NCI-H1092 (cell line): ENCODE measurements around the gene TLE4.
"Not testable (repeated sequence)": the region's sequence is repeated elsewhere in the genome, so short reads cannot be mapped to it uniquely, and the experiment has no call there.

Experiments
- DNase-seq: peaks from one replicate; lab custom pipeline; 2025; lab: John Stamatoyannopoulos, UW

Gene TLE4

GRCh38 chr9:79571309-79572031 lies at the start of gene TLE4:
Gene TLE4 (plus strand): TSS chr9:79571965. CDS start chr9:79572791, 826 bp downstream.
- peak; percentile 99 for DNase-seq

DNA sequence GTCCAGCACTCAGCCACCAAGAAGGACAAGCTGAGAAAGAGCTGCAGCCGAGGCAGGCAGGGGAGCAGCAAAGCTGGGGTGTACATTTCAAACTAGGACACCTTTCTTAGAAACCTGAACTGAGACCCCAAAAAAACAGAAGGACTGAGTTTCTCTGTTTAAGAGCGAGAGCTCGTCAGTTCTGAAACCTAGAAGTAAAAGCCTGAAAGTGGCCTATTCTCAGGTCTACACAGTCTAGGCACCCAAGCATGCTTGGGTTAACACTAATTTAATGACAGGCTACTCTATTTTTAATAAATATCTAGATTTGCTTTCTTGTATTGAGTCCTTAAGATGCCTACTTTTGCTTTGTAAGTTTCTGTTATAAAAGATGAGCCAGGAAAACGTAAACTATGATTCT lies 49.0 kb upstream of the TLE4 start:
- no peak for DNase-seq

DNA sequence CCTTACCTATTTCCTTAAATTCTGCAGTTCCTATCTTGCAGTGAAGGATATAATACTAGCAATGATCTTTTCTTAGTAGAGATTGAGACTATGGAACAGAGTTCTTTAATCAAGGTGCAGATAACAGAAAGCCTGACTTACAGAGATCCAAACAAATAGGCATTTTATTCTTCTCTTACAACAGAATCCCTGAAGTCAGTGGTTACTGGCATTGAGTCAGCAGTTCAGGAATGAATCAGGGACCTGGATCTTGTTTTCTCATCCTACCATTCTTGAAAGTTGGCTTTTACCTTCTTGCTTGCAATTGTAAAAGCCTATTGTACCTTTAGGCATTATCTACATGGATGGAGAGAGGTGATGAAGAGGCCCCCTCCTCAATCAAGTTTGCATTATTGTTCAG lies 47.5 kb upstream of the TLE4 start:
- DNase-seq, result no peak

- DNase-seq, result no peak
These were observed 45.6 kb upstream of the TLE4 start for GRCh38 chr9:79526149-79526672.

- no peak for DNase-seq
These were observed 36.2 kb upstream of the TLE4 start for GRCh38 chr9:79535534-79535933.

GRCh38 chr9:79537838-79538237 lies 33.9 kb upstream of the TLE4 start:
- no peak for DNase-seq

GRCh38 chr9:79542735-79543620 lies 28.8 kb upstream of the TLE4 start:
- peak; percentile 51 for DNase-seq

DNA sequence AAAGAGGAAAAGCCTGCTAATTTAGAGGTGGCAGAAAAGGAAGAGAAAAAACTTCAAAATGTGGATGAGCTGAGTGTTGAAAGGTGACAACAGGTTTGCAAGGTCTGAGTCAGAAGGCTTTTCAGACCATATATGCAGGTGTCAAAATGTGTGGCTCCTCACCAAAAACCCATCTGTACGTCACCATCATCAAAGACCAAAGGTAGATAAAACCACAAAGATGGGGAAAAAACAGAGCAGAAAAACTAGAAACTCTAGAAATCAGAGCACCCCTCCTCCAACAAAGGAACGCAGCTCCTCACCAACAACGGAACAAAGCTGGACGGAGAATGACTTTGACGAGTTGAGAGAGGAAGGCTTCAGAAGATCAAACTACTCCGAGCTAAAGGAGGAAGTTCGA lies 27.4 kb upstream of the TLE4 start:
- not testable (repeated sequence) for DNase-seq

GRCh38 chr9:79551586-79551985 lies 20.2 kb upstream of the TLE4 start:
- DNase-seq, result no peak

DNA sequence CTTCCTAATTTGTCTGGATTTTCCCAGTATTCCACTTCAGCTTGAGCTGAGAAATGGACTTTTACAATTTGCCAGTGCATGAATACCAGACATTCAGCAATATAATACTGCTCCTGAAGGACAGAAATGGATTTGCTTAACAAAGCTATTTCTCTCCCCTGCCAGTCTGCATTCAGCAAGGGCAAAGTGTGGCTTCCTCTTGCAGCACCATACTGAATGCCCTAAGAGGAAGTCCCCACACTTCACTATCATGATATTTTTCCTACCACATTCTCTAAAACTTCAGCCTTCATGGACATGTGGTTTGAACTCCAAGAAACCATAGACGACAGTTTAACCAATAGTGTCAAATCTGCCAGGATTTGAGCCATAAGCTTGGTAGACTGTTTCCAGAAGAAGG lies 19.8 kb upstream of the TLE4 start:
- DNase-seq, result no peak

GRCh38 chr9:79555474-79556089 lies 16.2 kb upstream of the TLE4 start:
- no peak for DNase-seq

- peak; percentile 20 for DNase-seq
These were observed 12.1 kb upstream of the TLE4 start for GRCh38 chr9:79559495-79560181.

DNA sequence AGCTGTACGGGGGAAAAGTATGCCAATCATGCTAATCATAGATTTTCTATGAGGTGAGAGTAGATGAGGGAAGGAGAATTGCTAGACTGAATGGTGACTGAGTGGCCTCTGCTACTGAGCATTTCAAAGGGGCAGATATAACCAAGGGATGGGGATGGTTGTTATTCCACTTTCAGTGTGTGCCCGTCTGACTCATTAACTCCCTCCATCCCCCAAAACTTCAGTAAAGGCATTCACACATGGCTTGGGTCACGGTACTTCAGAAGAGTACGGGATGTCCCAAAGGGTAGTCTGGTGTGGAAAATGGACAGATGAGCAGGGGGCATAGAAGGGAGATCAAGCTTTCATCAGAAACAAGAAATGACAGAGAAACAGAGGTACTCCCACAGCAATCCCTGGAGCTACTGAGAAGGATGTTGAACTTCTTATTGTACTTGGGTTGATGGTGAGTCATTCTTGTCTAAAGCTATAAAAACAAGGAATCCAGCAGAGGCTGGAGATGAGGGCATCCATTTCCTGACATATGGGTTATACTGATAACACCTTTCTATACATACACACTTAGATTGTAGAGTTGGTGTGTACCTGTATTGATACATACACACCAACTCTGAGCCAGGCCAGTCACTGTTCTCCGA lies 8.9 kb upstream of the TLE4 start:
- DNase-seq, result no peak

DNA sequence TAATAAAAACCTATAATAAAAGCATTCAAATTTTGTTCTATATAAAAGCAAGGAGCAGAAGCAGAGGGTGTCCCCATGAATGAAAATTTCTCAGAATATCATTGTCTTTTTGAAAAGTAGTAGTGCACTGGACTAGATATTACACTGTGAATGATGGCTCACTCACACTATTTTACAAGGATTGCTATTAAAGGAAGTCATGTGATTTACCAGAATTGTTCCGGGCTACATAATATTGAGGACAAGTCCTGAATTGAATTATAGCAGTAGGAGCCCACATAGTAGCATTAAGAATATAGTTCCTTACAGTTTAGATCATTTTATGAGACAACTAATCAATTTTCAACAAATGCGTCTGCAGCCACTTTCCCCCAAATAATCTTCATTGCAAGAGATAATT lies 7.7 kb upstream of the TLE4 start:
- DNase-seq, result no peak

DNA sequence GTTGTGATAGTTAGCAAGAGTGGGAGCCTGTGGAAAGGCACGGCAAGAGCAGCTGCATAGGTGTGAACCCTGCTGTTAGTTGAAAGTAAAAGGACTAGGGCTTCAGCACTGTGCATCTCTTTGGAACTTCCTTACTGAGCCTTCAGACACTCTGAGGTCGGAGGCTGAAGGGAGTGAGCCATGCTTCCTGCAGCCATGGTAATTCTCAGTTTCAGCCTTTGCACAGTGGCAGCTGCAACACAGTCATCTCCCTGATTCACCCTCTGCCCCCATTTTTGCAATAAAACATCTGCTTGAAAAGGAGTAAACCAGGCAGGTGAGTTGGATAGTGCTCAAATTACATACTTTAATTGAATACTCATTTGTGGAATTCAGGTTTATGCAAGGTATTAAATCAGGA lies 6.5 kb upstream of the TLE4 start:
- DNase-seq, result no peak

- no peak for DNase-seq
These were observed 4.1 kb upstream of the TLE4 start for GRCh38 chr9:79567671-79568098.

GRCh38 chr9:79568337-79569101 lies 3.2 kb upstream of the TLE4 start:
- no peak for DNase-seq

GRCh38 chr9:79569814-79570447 lies 1.8 kb upstream of the TLE4 start:
- DNase-seq, result no peak

DNA sequence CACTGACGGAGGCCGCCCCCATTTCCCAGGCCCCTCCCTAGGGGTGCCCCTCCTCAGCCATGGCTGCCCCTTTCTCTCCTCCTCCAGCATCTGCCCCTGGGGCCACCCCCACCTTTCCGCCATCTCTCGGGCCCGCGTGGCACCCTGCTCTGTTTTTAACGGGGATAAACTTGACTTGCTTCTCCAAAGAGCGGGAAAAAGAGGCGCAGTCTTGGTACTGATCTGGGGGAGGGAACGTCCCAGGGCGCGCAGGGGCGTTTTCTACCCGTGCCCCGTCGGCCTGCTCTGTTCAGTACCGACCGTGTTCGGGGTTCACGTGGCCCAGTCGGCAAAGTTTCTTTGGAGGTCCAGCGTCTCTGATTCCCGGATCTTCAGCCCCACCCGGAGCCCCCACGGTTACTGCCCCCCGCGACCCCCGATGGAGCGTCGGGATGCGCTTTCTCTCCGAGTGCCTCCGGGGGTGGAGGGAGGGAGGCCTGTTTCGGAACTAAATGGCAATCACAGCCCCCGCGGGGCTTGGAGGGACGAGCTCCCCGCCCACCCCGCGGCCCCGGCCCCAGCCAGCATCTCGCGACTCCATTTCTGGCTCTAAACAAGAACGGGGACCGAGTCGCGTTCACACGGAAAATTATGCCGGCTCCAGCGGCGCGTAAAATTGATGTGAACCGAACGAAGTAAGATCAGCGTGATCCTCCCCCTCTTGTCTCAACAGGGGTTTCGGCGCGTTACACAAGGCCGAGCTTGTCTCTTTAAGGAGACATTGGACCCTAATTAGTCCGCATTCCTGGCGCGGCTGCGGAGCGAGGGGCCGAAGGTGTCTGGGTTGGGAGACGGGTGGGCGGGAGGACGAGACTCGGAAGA lies 1.1 kb upstream of the TLE4 start:
- no peak for DNase-seq
